ENCODE results near the gene GZF1. TPM values are rescaled to one million over a fixed set of nuclear protein-coding genes. Genes with fewer than 3 reads are reported as not detected.

The GZF1 gene
- total RNA-seq = 26.0 TPM

DNA sequence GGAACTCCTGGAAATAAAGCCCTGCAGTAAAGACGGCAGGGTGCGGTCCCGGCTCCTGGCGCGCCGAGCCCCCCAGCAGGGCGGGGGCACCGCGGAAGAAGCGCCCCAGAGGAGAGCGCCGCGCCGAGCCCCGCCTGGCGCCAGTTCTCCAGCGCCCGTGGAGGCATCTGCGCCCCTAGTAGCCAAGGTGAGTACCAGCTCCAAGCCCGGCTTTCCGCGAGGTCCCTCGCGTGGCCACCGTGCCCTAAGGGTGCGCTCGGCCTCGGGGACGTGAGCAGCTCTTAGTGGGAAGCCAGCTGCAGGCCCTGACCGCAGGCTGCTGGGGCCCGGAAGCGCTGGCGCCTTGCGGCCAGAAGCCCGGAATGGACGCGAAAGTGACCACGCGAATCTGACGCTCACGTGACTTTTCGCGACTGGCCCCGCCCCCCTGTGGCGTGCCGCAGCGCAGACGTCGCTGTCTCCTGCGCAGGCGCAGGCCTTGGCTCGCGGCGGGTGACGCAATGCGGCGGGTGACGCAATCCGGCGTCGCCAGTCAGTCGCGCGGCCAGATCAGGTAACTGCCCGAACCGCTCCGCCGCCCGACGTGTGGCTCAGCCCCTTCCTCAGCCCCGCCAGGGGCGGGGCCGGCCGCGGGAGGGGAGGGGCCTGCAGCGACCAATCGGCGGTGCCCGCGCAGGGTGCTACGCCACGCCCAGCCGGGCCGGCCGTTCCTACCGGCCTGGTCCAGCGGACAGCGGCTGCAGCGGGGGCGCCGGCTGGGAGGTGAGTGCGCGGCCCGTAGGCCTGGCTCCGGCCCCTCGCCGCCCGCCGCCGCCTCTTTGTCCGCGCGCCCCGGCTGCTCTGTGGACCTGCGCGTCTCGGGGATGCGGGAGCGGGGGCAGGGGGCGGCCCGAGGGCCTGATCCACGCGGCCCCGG, at the start of gene GZF1:
TSS of gene GZF1 (plus strand) at position 707 of the 916 bp plus-strand sequence. CDS start 2,202 bp downstream, outside the sequence.

DNA sequence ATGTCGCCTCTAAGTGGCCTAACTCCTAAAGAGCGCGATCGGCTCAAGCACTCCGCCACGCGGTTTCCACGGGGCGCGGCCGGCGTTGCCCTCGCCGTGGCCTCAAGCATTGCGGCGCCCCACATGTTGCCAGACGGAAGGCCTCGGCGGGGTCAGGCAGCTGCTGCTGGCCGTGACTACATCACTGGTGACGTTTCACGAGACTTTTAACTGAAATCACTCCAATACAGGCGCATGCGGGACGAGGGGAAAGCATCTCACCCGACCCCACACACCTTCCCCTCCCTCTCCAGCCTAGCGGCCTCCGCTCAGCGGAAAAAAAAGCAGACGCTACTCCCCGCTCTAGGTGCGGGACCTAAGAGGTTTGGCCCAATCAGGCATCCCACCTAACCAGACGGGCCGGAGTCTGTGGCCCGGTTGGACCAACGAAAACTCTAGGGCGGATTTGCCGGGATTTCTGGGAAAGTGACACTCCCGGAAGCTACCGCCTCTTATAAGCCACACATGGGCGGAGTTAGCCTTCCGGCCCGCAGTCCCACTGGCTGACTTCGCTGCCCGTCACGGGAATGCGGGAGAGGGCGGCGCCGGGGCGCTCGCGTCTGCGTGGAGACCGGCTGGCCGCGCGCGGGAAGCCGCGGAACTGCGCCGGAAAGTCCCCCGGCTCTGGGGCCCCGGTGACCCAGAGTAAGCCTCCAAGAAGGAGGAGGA, 11.6 kb upstream of the GZF1 start, which contains the start of gene NXT1:
TSS of gene NXT1 (plus strand) at position 596 of the 708 bp plus-strand sequence. CDS start 3,251 bp downstream, outside the sequence.

DNA sequence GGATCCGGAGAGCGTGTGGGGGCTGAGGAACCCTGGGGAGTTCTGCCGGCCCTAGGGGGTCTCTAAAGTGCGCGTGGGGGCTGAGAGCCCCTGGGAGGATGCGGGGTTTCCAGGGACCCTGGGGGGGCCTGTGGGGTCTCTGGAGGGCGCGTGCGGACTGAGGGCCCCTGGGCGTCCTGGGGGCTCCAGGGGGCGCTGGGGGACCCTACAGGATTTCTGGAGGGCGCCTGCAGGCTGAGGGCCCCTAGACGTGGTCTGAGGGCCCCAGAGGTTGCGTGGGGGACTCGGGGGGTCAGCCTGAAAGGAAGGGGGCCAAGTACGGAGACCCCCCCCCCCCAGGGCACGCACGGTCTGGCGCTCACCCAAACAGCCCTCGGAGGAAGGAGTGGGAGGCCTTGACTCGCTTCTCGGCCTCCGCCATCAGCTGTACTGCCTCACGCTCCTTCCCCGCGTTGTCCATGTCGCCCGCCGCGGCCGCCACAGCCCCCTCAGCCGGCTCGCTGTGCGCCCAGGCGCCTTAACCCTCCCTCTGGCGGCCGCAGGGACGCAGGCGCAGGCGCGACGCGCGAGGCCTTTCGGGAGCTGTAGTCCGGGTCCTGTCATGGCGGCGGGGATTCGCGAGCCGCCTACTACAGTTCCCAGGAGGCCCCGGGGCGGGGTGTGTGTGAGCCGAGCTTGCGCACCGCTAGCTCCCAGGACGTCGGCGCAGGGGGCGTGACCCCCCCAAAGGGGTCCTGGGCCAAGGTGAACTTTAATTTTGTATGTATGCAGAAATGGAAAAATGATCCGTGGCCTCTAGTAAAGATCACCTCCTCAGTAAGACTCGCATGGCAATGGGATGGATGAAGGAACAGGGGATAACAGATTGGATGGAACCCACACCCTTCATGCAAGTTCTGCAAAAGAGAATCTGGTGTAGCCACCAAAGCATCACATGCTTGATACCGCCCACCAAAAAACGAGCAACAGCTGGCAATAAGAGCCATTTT, 59.3 kb downstream of the GZF1 start, which contains the start of gene NAPB:
TSS of gene NAPB (minus strand) at position 546 of the 989 bp plus-strand sequence. CDS start at position 460, 86 bp downstream.

Small RNAs within 50 kb of the gene (small RNA-seq; reads per million reads assigned to genes)
- not detected for gene RNA5SP479 (ENCODE audit: low replicate concordance)

Other genes starting within 250 kb of the GZF1 start
- gene NXT1, start 11.4 kb upstream of the GZF1 start, total RNA-seq = 13.5 TPM
- 78.3 TPM for gene NAPB, start 59.3 kb downstream of the GZF1 start, total RNA-seq
- gene CSTL1, start 77.5 kb downstream of the GZF1 start, total RNA-seq = not detected
- not detected for gene CST11, start 90.7 kb downstream of the GZF1 start, total RNA-seq
- gene CST8, start 128.9 kb downstream of the GZF1 start, total RNA-seq = not detected
- not detected for gene CST9L, start 206.3 kb downstream of the GZF1 start, total RNA-seq
- not detected for gene CST9, start 243.7 kb downstream of the GZF1 start, total RNA-seq

Data from parietal lobe (tissue), 2 donors.